Endodermal cell (in vitro differentiated cells): Measurements from ENCODE around the gene SLITRK3. TPM values are rescaled to one million over a fixed set of nuclear protein-coding genes. Genes with fewer than 3 reads are reported as not detected.

Experiments
- DNase-seq: peaks from one replicate; pipeline ENCODE4 v3.0.0-alpha.2; 2017
- H3K27ac ChIP-seq: 2 replicates; pipeline ENCODE4 v1.5.1; 2013; ENCODE audit warnings: mild to moderate bottlenecking, low read depth, low read length, moderate library complexity
- H3K27me3 ChIP-seq: 2 replicates; pipeline ENCODE4 v1.6.1; 2013; ENCODE audit warnings: mild to moderate bottlenecking, low read length, moderate library complexity; ENCODE audit not compliant: insufficient read depth, control insufficient read depth, poor library complexity, severe bottlenecking
- H3K36me3 ChIP-seq: 2 replicates; pipeline ENCODE4 v1.7.0; 2013; ENCODE audit warnings: mild to moderate bottlenecking, low read length, moderate library complexity; ENCODE audit not compliant: control insufficient read depth, insufficient read depth
- H3K4me1 ChIP-seq: one replicate; pipeline ENCODE4 v1.7.0; 2013; ENCODE audit warnings: low read length; ENCODE audit not compliant: control insufficient read depth, insufficient read depth
- H3K4me3 ChIP-seq: 2 replicates; pipeline ENCODE4 v1.5.1; 2013; ENCODE audit warnings: mild to moderate bottlenecking, low read length, moderate library complexity
- H3K9ac ChIP-seq: 2 replicates; pipeline ENCODE4 v1.6.1; 2013; ENCODE audit warnings: mild to moderate bottlenecking, low read length, moderate library complexity; ENCODE audit not compliant: poor library complexity, severe bottlenecking; ENCODE audit errors: extremely low read depth
- H3K9me3 ChIP-seq: 2 replicates; pipeline ENCODE4 v1.6.1; 2013; ENCODE audit warnings: mild to moderate bottlenecking, low read length, moderate library complexity; ENCODE audit not compliant: control insufficient read depth
- H3K27ac Mint-ChIP-seq: 2 replicates; pipeline ENCODE4 v1.8.0; 2020; ENCODE audit warnings: mixed read lengths
- H3K27me3 Mint-ChIP-seq: 2 replicates; pipeline ENCODE4 v1.8.0; 2021; ENCODE audit warnings: mild to moderate bottlenecking, mixed read lengths; ENCODE audit not compliant: insufficient read depth
- H3K36me3 Mint-ChIP-seq: 2 replicates; pipeline ENCODE4 v1.8.0; 2020; ENCODE audit warnings: low read depth, mixed read lengths
- H3K4me1 Mint-ChIP-seq: 2 replicates; pipeline ENCODE4 v1.8.0; 2020; ENCODE audit warnings: mixed read lengths
- H3K4me3 Mint-ChIP-seq: 2 replicates; pipeline ENCODE4 v1.8.0; 2020; ENCODE audit warnings: mild to moderate bottlenecking, moderate library complexity, mixed read lengths
- H3K9me3 Mint-ChIP-seq: 2 replicates; pipeline ENCODE4 v1.8.0; 2020; ENCODE audit warnings: mild to moderate bottlenecking, mixed read lengths
- WGBS, 2 experiments: methylation state at CpG; one replicate each; pipeline versions ENCODE4 v1.1.5 to v1.1.7; 2013; ENCODE audit warnings: missing lambda C conversion rate in 2 of 2, mixed read lengths in 1 of 2; ENCODE audit not compliant: insufficient coverage in 1 of 2, insufficient read length in 1 of 2; 5-methylcytosine and 5-hydroxymethylcytosine counted together
- long read RNA-seq, 4 experiments: library from polyadenylated mRNA in 2 of 4; library from RNA in 1 of 4; library from capped mRNA in 1 of 4; stranded (forward) in 3 of 4; unstranded in 1 of 4; transcript quantifications; one replicate each; pipeline ENCODE4 v2.0.0, GENCODE V29; 2020 to 2021; ENCODE audit warnings: inconsistent platforms in 1 of 4
- polyA plus RNA-seq, 2 experiments: library from polyadenylated mRNA; stranded (reverse); fragments of 50-300 nt; gene quantifications; one replicate each; pipeline ENCODE4 v1.2.3, GENCODE V29; 2013
- total RNA-seq, 2 donors: library from RNA; stranded (reverse); fragmentation: NEBNext Ultra II Directional in 1 of 2; extraction: Animal tissue kit (Norgen Biotek cat#: 25700) in 1 of 2; gene quantifications; 2 replicates in 1 of 2; 3 replicates in 1 of 2; pipeline ENCODE4 v1.2.1, GENCODE V29; 2021
- TF ChIP-seq, protein P1 (sequence below): fragments of 200-600 bp; sonication (generic); conservative IDR thresholded peaks from 2 replicates; pipeline ENCODE4 v1.5.0; 2021; ENCODE audit warnings: antibody characterized with exemption, mild to moderate bottlenecking

Gene SLITRK3
- total RNA-seq, result under 1 TPM in 1 of 2 donors, not detected in 1; 0.64 TPM
- polyA plus RNA-seq (2013, experiment 1 of 2), result 1.8 TPM
- 2.8 TPM for polyA plus RNA-seq (2013, experiment 2 of 2)
- long read RNA-seq, experiment 1, result 0 reads
- long read RNA-seq, experiment 2, result 0 reads
- long read RNA-seq, experiment 3, full-length matches to known transcripts, result 1 of 1 reads
- long read RNA-seq, experiment 3, partial matches to known transcripts, result 0 of 1 reads
- long read RNA-seq, experiment 3, other reads (novel, unspliced or antisense), result 0 of 1 reads
- long read RNA-seq, experiment 4, result 0 reads

DNA sequence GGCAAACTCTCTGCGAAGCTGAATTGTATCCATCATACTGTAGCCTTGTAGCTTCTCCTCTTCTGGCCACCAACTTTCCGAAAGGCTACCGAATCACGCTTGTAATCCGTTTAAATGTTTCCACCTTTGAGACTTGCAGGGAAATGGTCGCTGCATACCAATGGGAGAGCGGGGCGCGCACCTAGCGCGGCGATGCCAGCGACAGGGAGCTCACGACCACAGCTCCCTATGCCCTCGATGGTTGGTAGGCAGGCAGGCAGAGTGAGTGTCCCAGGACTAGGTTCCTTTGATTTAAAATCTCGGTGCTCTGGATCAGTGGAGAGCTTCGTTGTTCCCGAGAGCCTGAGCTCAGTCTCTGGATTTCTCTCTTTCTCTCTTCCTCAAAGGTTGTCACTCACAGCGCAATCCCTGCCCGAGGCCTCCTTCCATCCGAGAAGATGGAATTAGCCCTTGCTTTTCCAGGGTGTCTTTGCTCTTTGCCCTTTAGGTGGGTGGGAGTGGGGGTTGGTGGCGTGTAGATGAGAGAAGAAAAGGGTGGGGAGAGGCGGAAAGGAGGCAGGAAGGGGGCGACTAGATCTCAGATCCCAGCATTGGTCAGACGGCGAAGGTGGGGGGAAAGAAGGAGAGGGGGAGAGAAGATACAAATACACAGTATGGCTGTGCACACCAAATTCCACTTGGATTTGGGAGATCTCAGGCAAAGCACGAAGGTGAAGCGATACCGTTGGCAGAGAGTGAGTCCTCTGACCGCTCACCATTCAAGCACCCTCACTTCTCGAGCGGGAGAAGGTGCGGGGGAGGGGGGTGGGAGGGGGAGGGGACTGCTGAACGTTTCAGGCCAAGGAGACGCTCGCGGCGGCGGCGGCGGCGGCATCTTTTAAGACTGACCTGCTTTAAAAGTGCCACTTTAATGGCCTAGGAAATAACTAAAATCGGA is at the start of gene SLITRK3:
Gene SLITRK3, minus strand, starts transcription at position 745 of the 937 bp plus-strand sequence. CDS start 5,554 bp downstream, outside the sequence.
- DNase-seq, result peak; percentile 75
- H3K27ac Mint-ChIP-seq, result peak within 1 kb of the TSS; percentile 59
- no peaks in the 10 kb centered on the region for H3K36me3 ChIP-seq
- no peaks in the 10 kb centered on the region for H3K36me3 Mint-ChIP-seq
- H3K27ac ChIP-seq, result no peak within 1 kb of the TSS
- peak within 1 kb of the TSS; percentile 67 for H3K4me3 Mint-ChIP-seq
- TF ChIP-seq, protein P1, sequence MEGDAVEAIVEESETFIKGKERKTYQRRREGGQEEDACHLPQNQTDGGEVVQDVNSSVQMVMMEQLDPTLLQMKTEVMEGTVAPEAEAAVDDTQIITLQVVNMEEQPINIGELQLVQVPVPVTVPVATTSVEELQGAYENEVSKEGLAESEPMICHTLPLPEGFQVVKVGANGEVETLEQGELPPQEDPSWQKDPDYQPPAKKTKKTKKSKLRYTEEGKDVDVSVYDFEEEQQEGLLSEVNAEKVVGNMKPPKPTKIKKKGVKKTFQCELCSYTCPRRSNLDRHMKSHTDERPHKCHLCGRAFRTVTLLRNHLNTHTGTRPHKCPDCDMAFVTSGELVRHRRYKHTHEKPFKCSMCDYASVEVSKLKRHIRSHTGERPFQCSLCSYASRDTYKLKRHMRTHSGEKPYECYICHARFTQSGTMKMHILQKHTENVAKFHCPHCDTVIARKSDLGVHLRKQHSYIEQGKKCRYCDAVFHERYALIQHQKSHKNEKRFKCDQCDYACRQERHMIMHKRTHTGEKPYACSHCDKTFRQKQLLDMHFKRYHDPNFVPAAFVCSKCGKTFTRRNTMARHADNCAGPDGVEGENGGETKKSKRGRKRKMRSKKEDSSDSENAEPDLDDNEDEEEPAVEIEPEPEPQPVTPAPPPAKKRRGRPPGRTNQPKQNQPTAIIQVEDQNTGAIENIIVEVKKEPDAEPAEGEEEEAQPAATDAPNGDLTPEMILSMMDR, result no peak
- no peaks in the 10 kb centered on the region for H3K4me1 ChIP-seq
- peaks cover 83% of the 10 kb centered on the region for H3K27me3 ChIP-seq
- WGBS, 2 experiments, result 0% methylated on average over 12 to 41 of the region's 43 CpGs
- H3K4me1 Mint-ChIP-seq, result peaks cover 36% of the 10 kb centered on the region
- H3K4me3 ChIP-seq, result peak within 1 kb of the TSS; percentile 74
- peaks cover 82% of the 10 kb centered on the region for H3K27me3 Mint-ChIP-seq
- H3K9me3 Mint-ChIP-seq, result no peaks in the 10 kb centered on the region
- H3K9me3 ChIP-seq, result no peaks in the 10 kb centered on the region
- H3K9ac ChIP-seq, result no peak within 1 kb of the TSS

DNA sequence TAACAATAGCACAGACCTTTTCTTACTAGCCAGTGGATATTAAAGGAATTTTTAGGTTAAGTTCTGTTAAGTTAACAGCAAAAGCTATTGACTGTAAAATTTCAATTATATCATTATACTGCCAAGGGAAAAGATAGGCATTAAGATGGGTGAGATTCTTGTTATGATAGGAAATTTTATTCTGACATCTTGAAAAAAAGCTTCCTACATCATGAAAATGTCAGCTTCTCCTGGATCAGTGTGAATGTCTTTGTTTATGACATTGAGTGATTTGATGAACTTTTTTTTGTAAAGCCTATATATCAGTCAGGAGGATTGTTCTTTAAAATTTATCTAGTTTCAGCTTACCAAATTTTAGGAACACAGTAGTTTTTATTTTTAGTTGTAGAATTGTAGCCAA is 47.4 kb upstream of the SLITRK3 start:
- Histone ChIP-seq H3K27me3 (no peaks in the 10 kb centered on the region), H3K9ac (no peak overlapping the region), H3K27ac (no peak overlapping the region), H3K4me1 (no peaks in the 10 kb centered on the region), H3K36me3 (no peaks in the 10 kb centered on the region), H3K4me3 (no peak overlapping the region), H3K9me3 (peaks cover 30% of the 10 kb centered on the region)
- Mint-ChIP-seq H3K4me1 (no peaks in the 10 kb centered on the region), H3K27me3 (no peaks in the 10 kb centered on the region), H3K27ac (no peak overlapping the region), H3K4me3 (no peak overlapping the region), H3K36me3 (no peaks in the 10 kb centered on the region), H3K9me3 (peaks cover 12% of the 10 kb centered on the region)
- DNase-seq, result no peak
- TF ChIP-seq, protein P1, result no peak

GRCh38 chr3:165233501-165234195 is 37.5 kb upstream of the SLITRK3 start:
- Histone ChIP-seq H3K27ac (no peak overlapping the region), H3K4me3 (no peak overlapping the region), H3K9me3 (no peaks in the 10 kb centered on the region), H3K27me3 (no peaks in the 10 kb centered on the region), H3K9ac (no peak overlapping the region), H3K4me1 (peaks cover 3% of the 10 kb centered on the region), H3K36me3 (no peaks in the 10 kb centered on the region)
- Mint-ChIP-seq H3K27me3 (no peaks in the 10 kb centered on the region), H3K4me1 (peaks cover 7% of the 10 kb centered on the region), H3K9me3 (no peaks in the 10 kb centered on the region), H3K27ac (no peak overlapping the region), H3K4me3 (no peak overlapping the region), H3K36me3 (no peaks in the 10 kb centered on the region)
- WGBS, 2 experiments, result 89 to 93% methylated on average over 2 to 5 of the region's 5 CpGs
- TF ChIP-seq, protein P1, result no peak
- DNase-seq, result no peak
